NCI-H1694 treated with DMSO at 0.1 percent for 48 hours (cell line): Measurements from ENCODE around the gene LCOR.
"Not testable (repeated sequence)": the region's sequence is repeated elsewhere in the genome, so short reads cannot be mapped to it uniquely, and the experiment has no call there.

Experiments used
- DNase-seq: peaks from one replicate; lab custom pipeline; 2025; lab: John Stamatoyannopoulos, UW

The LCOR gene

DNA sequence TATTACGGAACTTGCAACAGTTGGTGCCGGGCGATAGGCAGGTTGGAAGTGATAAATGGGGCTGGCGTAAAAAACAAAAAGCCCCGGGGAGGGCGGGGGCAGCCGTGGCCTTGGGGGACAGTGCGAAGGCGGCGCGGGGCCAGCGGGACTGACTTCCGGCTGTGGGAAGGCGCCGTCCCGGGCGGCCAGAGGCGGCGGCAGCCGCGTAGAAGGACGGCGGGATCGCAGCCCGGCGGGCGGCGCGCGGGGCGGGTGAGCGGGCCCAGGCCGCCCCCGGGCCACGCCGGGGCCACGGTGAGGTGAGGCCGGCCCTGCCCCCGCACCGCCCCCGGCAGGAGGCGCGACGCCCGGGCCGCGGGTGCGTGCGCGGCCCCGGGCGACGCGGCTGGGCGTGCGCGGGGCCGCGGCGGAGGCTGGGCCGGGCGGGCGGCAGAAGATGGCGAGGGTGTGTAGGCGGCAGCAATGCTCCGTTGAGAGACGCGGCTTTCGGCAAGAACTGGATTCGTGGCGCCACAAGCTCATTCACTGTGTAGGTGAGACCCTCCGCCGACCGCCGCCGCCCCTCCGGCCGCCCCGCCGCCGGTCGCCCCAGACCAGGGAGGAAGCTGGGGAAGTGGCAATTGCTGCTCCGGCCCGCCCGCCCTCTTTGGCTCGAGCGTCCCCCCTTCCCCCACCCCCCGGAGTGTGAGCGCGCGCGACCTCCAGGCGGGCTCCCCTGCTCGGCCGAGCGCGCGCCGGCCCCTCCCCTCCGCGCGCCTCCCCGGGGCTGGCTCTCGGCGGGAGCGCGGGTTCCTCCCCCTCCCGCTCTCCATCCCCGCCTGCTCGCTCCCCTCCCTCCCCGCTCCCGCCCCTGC is at the start of gene LCOR:
Gene LCOR (plus strand): TSS at position 432 of the 854 bp plus-strand sequence. CDS start 116,760 bp downstream, outside the sequence.
- peak; percentile 41 for DNase-seq

- DNase-seq: no peak
These were observed 47.8 kb upstream of the LCOR start for GRCh38 chr10:96784253-96784652.

DNA sequence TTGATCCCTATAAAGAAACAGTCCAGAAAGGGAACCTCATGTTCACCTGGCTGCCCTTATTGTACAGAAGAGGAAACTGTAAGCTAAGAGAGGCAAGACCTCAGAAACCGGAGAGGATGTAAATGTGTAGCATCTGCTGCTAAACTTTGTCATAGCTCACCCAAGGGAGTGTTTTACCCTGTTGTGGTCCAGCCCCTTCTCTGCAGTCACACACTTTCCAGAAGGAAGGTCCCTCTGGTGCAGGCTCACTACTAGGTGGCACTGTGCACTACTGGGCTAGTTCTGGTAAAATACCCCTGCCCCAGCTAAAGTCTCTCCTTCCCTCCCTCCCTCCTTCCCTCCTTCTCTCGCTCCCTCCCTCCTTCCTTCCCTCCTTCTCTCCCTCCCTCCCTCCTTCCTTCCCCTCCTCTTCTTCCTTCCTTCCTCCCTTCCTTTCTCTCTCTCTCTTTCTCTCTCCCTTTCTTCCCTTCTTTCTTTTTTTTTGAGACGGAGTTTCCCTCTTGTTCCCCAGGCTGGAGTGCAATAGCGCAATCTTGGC is 42.5 kb upstream of the LCOR start:
- no peak for DNase-seq

- no peak for DNase-seq
These were observed 40.2 kb upstream of the LCOR start for GRCh38 chr10:96791902-96792301.

- DNase-seq: no peak
These were observed 37.0 kb upstream of the LCOR start for GRCh38 chr10:96794836-96795733.

DNA sequence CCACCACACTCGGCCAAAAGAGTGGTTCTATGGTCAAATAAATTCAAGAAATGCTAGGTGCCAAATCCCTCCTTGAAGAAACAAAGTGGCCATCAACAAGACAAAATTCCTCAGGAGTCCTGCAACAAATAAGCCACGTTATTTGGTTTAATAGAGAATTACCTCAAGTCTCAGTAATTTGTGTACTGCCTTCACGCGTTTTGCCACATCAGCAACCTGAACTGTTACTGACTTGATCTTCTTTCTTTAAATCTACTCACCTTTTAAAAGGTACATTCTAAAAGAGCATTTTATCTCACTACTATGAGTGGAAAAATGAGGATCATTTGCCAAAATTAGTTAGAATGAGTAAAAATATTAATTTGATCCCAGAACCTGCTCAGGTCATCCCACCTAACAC is 34.6 kb upstream of the LCOR start:
- no peak for DNase-seq

DNA sequence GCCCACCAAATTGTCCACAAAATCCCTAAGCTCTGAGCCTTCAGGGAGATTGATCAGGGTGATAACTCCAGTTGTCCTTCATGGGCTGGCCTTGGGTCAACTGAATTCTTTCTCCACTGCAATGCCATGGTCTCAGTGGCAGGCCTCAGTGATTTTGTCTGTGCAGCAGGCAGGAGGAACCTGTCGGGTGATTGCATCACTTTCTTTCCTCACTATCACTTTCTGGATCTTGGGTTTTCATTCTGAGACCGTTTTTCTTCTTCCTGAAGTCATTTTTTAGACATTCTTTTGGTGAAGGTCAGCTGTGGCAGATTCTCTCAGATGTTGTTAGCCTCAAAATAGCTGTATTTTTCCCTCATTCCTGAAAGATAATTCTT is 28.8 kb upstream of the LCOR start:
- DNase-seq: no peak

- DNase-seq: no peak
These were observed 17.8 kb upstream of the LCOR start for GRCh38 chr10:96814264-96814663.

DNA sequence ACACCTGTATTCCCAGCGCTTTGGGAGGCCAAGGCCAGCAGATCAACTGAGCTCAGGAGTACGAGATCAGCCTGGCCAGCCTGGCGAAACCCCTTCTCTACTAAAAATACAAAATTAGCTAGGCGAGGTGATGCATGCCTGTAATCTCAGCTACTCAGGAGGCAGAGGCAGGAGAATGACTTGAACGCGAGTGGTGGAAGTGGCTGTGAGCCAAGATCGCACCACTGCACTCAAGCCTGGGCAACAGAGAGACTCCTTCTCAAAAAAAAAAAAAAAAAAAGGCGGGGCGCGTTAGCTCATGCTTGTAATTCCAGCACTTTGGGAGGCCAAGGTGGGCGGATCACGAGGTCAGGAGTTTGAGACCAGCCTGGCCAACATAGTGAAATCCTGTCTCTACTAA is 13.1 kb upstream of the LCOR start:
- not testable (repeated sequence) for DNase-seq

- DNase-seq: no peak
These were observed 11.3 kb upstream of the LCOR start for GRCh38 chr10:96820765-96821164.

DNA sequence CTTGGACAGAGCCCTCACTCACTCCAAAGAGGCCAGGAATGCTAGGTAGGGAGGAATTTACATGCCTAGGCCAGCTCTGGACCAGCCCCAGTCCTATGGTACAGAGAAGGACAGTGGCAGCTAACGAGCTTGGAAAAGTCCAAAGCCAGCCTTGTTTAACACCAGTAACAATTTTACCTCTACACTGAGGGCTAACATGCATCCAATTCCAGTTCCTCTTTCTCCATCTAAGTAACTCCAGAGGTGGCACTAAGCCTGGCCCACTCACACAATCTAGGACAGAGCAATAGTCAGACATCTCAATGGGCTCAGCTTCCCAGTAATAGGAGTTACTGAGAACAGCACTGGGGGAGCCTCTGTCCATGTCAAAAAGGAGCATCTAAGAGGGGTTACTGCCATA is 5.7 kb upstream of the LCOR start:
- no peak for DNase-seq

DNA sequence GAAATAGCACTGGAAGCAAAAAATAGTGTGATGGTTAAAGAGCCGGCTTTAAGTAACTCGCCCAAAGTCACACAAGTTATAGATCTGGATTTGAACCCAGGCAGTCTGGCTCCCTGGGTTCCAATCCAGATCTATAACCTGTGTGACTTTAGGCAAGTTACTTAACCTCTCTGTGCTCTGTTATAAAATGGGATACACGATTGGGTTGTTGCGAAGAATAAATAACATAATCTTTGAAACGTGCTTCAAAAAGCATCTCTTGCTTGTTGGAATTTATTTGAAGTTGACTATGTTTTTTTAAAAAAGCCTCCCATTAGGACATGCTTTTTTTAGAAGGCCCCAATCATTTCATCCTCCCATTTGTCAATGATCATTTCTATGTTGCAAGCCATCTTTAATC is 3.5 kb upstream of the LCOR start:
- DNase-seq: no peak

- no peak for DNase-seq
These were observed 2.9 kb upstream of the LCOR start for GRCh38 chr10:96829029-96829773.

GRCh38 chr10:96830511-96831199 is 1.4 kb upstream of the LCOR start:
- DNase-seq: peak; percentile 10

DNA sequence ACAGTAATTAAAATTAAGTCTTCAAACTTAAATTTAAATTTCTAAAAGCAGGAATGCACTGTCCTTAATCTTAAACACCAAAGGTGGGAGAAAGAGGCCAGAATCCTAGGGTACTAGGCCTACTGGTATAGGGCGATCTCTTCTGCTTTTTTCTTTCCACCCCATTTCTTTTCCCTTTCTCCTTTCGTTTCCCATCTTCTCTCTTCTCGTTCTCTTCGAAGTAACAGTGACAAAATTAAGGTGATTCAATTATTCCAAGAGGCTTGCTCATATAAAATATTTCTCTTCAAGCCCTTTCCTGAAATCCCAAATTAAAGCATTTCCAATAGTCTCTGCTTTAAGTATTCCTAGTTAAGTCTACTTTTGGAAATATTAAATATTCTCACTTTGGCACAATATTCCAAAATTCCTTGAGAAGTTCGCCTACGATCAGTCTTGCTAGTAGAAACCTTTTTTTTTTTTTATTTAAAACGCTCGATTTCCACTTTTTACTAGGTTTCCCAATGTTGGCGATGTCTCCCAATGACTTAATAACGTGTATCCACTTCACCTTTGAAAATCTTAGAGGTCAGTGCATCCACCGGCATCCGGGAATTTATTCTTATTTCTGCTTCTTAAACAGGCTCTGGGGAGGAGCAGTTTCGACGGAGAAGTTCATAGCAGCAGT is 765 bp upstream of the LCOR start:
- no peak for DNase-seq

DNA sequence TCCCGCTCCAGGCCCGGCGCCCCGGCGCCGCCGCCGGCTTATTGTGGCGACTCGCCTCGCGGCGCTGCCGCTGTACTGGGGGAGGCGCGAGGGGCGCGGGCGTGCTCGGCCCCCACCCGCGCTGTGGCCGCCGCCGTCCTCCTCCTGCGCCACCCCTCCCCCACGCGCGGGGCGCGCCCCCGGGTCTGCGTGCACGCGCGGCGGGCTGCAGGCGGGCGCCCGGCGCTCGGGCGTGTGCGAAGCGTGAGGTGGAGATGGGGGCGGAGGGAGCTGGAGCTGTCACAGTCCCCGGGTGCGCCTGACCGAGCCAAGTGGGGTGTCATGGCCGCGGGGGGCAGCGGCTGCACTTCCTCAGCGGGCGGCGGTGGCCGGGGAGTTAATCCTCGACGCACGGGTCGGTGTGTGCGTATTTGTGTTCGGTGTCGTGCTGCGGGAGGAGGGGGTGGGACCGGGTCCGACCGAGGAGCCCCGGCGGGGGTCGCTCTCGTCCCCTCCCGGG is 672 bp downstream of the LCOR start:
- DNase-seq: no peak

- DNase-seq: no peak
These were observed 1.3 kb downstream of the LCOR start for GRCh38 chr10:96833220-96834001.

- no peak for DNase-seq
These were observed 2.0 kb downstream of the LCOR start for GRCh38 chr10:96834120-96834519.

GRCh38 chr10:96835899-96836298 is 3.8 kb downstream of the LCOR start:
- DNase-seq: no peak

DNA sequence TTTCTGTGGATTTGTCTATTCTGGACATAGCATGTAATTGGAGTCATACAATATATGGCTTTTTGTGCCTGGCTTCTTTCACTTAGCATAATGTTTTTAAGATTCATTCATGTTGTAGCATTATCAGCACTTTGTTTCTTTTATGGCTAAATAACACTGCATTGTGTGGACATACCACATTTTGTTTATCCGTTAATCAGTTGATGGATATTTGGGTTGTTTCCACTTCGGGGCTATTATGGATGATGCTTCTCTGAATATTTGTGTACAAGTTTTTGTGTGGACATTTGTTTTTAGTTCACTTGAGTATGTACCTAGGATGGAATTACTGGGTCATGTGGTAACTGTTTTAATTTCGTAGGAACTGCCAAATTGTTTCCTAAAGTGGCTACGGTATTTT is 6.4 kb downstream of the LCOR start:
- DNase-seq: no peak
